Bone marrow (tissue), 2 donors: ENCODE results near the gene ZNF350.
A peak's percentile ranks its signal among the peaks of the same experiment; 100 is the strongest.
"Not testable (repeated sequence)": the region's sequence is repeated elsewhere in the genome, so short reads cannot be mapped to it uniquely, and the experiment has no call there.

ENCODE experiments used
- DNase-seq, 2 donors: peaks; one replicate each; lab custom pipeline; 2025; lab: John Stamatoyannopoulos, UW

ZNF350 gene

DNA sequence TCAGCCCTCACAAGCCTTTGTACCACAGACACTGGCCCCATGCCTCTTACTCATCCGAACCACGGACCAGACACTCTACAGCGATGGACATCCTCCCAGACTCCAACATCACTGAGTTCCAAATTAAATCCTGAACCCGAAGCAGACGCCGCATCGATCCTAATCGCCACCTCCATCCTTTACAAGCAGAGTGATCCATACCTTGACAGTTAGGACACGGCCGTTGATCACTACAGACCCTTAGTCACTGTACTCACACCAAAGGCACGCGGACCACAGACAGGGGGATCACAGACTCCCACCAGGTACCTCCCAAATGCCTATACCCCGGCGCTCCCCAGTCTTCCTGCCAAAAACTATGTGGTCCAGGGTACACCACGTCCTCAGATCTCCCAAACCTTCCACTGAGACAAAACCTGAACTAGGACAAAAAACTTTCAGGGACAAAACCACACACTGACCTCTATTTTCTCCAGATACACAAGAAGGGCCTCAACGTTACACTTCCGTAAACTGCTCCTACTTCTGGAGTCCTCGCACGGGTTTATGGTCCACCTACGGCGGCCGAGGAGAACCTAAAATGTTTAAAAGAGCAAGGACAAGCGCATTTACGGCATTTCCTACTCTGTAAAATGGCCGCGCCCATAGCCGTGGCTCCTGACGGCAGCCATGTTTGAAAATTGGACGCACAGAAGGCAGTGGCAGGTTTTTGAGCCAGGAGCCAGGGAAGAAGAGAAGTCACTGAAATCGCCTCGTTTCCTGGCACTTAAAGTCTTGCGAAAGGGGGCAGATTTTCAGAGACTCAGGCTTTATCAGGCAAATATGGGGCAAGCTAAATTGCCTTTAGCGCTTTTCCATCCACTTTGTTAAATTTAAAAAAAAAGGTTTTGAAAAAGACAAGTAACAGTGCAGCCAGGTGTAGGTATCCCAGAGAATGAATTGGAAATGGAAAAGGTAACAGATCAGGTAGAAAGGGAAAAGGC, at the start of gene ZNF350:
TSS of gene ZNF350 (minus strand) at position 532 of the 983 bp plus-strand sequence. CDS start 12,480 bp downstream, outside the sequence.
- peak; percentile 78 to 94 for DNase-seq

DNA sequence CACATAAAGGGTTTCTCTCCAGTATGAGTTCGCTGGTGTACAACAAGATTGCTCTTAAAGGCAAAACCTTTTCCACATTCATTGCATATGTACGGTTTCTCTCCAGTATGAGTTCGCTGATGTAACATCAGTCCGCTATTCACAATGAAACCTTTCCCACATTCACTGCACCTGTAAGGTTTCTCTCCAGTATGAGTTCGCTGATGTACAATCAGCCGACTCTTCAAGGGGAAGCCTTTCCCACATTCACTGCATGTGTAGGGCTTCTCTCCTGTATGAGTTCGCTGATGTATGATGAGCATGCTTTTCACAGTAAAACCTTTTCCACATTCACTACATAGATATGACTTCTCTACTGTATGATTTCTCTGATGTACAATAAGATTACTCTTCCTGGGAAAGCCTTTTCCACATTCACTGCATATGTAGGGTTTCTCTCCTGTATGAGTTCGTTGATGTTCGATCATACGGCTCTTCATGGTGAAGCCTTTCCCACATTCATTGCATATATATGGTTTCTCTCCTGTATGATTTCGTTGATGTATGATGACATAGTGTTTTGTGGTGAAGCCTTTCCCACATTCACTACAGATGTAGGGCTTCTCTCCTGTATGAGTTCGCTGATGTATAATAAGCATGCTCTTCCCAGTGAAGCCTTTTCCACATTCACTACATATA, 47.5 kb upstream of the ZNF350 start:
- DNase-seq: no peak

DNA sequence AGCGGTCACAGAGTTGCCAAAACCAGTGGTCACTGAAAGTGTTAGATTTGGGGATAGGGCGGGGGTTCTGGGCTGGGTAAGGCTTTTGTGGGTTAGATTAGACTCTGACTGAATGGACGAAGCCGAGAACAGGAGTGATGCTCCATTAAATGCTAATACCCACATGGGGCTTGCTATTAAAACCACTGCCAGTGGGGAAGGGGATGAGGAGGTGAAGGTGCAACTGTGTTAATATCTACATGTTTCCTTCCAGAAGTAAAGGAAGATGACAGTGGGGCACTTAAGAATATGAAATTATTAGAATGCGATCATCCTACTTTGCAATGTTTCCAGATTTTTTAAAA, 42.1 kb upstream of the ZNF350 start:
- DNase-seq: peak in 1 of 2 donors; percentile 43

DNA sequence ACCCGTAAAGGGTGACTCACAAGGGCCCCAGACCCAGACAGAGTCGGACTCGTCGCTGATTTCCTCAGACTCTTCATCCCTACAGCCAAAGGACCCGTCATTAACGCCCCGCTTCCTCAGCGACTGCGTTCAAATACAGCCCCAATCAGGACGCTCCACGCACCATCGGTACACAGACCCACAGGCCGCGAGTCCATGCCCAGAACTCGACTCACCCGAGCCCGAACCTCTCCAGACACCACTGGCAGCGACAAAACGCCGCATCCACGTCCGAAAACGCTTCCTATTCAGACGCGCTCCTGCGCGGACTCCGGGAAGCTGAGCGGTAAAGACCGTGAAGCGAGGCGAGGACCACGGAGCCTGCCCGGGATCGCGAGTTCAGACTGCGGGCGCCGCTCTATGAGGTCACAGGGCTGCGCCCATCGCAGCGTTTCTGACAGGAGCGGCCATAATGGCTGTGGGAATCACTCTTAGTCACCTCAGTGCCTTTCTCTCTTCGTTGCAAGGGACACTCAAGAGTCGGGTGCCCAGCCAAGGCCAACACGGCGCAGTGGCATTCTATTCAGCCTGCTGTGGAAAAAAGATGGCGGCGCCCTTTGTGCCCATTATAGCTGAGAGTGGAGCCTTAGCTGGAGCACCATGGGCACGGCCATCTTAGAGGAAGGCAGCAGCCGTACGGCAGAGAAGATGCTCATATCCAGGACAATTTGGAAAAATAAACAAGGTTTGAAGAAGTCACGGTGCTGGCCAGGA, 41.6 kb upstream of the ZNF350 start, which contains the start of gene ZNF614:
TSS of gene ZNF614 (minus strand) at position 353 of the 753 bp plus-strand sequence. CDS start 2,634 bp downstream, outside the sequence.
- DNase-seq: peak; percentile 77 to 85

DNA sequence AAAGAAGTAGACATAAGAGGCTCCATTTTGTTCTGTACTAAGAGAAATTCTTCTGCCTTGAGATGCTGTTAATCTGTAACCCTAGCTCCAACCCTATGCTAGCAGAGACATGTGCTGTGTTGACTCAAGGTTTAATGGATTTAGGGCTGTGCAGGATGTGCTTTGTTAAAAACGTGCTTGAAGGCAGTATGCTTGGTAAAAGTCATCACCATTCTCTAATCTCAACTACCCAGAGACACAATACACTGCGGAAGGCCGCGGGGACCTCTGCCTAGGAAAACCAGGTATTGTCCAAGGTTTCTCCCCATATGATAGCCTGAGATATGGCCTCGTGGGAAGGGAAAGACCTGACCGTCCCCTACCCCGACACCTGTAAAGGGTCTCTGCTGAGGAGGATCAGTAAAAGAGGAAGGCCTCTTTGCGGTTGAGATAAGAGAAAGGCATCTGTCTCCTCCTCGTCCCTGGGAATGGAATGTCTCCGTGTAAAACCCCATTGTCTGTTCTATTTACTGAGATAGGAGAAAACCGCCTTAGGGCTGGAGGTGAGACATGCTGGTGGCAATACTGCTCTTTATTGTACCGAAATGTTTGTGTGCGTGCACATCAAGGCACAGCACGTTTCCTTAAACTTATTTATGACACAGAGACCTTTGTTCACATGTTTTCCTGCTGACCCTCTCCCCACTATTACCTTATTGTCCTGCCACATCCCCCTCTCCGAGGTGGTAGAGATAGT, 39.8 kb upstream of the ZNF350 start:
- not testable (repeated sequence) for DNase-seq

DNA sequence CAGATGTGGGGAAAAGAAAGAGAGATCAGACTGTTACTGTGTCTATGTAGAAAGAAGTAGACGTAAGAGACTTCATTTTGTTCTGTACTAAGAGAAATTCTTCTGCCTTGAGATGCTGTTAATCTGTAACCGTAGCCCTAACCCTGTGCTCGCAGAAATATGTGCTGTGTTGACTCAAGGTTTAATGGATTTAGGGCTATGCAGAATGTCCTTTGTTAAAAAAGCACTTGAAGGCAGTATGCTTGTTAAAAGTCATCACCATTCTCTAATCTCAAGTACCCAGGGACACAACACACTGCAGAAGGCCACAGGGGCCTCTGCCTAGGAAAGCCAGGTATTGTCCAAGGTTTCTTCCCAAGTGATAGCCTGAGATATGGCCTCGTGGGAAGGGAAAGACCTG, 37.8 kb upstream of the ZNF350 start:
- DNase-seq: not testable (repeated sequence)

DNA sequence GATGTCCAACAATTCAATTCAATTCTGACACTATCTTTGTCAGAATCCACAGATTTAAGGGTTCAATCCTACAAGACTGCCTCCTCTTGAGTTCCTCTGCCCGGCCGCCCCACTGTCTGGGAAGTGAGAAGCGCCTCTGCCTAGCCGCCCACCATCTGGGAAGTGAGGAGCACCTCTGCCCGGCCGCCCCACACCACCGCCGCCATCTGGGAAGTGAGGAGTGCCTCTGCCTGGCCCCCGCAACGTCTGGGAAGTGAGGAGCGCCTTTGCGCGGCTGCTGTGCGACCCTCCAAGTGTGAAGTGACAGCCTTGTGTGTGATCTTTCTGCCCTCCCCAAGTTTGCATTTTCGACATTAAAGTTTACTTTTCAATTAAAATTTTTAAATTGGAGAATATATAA, 35.6 kb upstream of the ZNF350 start:
- DNase-seq: no peak

DNA sequence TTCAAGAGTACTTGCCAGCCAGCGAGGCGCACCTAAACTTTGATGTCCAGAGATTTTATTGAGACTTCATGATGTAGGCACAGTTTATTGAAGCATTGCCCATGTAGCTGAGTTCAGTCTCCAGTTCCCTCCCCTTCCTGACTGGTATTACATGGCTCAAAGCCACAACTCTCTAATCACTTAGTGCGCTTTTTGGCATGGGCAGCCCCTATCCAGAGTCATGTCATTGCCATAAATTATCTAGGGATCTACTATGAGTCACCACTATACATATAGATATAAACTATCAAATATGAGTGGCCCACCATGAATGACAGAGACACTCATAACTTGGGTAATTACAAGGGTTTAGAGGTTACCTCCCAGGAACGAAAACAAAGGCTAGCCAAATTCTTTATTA, 33.9 kb upstream of the ZNF350 start:
- DNase-seq: no peak

DNA sequence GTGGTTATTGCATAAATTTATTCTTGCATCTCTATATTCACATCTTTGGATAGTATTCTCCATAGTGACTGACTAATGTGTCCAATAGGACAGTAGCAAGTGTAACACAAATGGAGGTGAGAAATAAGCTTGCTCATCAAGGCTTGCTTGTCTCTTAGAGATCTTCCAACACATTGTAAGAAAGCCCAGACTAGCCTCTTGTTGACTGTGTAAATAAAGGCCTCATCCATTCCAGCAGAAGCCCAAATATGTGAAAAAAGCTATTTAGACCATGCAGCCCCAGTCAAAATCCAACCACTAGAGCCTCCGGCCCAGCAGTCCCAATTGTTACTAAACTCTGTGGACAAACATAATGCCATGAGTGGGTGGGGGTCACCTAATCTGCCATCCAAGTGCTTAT, 24.0 kb upstream of the ZNF350 start:
- DNase-seq: no peak

DNA sequence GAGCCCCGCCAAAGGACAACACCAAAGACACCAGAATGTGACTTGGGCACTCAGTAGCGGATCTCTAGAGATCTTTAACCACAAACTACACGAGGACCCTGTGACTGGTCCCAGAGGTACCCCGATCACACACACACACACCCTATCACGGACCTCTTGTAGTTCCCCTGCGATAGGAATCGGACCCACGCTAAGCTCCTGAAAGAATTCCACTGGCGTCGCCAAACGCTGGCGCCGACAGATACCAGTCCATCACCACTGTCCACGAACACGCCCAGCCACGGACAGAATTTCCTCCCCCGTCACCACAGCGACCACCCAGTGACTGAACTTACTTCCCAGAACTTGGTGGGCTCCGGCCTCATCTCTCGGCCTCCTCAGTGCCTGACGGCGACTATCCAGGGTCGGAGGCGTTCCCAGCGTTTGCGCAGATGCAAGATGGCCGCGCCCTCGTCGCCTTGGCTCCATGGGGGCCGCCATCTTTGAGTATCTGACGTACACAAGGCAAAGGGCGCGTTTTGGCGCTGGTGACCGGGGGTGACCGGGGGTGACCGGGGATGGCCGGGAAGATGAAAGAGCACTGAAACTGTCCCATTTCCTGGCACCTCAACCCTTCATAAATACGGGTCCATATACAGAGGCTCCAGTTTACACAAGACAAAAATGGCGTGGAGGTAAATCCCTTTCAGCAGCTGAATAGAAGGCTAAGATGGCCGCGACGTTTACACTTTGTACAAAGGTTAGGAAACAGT, 21.3 kb upstream of the ZNF350 start, which contains the start of gene ZNF615:
TSS of gene ZNF615 (minus strand) at position 406 of the 752 bp plus-strand sequence. CDS start 4,500 bp downstream, outside the sequence.
- DNase-seq: peak; percentile 62 to 88

DNA sequence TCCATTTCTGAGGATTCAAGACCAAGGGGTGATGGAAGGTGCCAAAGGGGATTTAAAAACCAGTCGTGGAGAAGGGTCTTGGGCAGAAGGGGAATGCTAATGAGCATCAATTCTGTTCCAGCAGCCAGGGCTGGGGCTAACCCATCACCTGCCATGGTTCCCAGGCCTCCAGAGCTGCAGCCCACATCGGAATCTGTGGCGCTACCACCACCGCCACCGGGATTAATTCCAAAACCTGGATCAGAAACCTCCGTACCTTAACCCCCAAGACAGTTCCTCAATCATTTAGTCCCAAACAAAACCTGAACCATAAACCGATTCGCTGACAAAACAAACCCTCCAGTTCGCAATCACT, 20.8 kb upstream of the ZNF350 start:
- DNase-seq: peak in 1 of 2 donors; percentile 17

DNA sequence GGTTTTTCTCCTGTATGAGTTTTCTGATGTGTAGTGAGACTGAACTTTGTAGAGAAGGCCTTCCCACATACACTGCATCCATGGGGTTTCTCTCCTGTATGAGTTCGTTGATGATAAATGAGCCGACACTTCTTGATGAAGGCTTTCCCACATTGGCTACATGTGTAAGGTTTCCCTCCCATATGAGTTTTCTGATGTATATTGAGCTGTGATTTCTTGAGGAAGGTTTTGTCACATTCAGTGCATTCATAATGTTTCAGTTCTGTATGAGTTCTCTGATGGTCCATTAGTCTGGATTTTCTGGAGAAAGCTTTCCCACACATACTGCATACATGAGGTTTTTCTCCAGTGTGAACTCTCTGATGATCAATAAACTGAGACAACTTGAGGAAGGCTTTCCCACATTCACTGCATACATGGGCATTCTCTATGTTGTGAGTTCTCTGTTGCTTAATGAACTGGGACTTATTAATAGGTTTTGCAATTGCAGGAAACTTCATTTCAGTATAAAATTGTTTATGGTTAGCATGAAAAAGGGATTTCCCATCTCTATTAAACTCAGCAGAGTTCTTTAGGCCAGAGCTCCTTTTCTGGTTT, 7.5 kb upstream of the ZNF350 start:
- DNase-seq: no peak

DNA sequence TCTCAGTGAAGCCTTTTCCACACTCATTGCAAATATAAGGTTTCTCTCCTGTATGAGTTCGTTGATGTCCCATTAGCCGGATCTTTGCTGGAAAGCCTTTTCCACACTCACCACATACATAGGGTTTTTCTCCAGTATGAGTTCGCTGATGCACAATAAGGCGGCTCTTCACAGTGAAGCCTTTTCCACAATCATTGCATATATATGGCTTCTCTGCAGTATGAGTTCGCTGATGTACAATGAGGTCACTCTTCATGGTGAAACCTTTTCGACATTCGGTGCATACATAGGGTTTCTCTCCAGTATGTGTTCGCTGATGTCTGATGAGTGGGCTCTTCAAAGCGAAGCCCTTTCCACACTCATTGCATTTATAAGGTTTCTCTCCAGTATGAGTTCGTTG, 6.8 kb upstream of the ZNF350 start:
- DNase-seq: no peak

DNA sequence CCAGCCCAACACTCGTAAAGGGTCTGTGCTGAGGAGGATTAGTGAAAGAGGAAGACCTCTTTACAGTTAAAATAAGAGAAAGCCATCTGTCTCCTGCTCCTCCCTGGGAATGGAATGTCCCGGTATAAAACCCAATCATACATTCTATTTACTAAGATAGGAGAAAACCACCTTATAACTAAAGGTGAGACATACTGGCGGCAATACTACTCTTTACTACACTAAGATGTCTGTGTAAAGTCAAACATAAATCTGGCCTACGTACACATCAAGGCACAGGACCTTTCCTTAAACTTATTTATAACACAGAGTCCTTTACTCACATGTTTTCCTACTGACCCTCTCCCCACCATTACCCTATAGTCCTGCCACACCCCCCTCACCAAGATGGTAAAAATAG, 3.3 kb downstream of the ZNF350 start:
- DNase-seq: no peak

DNA sequence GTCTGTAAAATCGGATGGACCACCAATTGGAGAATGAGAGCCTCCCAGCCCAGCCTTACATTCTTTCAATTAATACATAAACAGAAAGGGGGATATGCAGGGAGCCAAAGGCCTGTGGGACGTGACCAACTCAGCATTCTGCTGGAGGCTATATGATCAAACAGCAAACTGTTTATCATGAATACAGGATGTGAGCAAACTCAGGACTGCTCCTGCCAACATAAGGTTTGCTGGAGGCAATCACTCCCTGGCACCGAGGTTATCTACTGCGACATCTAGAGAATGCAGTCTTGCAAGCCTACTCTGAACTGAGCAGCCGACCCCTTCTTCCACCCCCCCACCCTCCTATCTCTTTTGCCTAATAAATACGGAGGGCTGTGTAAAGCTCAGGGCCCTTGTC, 5.7 kb downstream of the ZNF350 start:
- not testable (repeated sequence) for DNase-seq

DNA sequence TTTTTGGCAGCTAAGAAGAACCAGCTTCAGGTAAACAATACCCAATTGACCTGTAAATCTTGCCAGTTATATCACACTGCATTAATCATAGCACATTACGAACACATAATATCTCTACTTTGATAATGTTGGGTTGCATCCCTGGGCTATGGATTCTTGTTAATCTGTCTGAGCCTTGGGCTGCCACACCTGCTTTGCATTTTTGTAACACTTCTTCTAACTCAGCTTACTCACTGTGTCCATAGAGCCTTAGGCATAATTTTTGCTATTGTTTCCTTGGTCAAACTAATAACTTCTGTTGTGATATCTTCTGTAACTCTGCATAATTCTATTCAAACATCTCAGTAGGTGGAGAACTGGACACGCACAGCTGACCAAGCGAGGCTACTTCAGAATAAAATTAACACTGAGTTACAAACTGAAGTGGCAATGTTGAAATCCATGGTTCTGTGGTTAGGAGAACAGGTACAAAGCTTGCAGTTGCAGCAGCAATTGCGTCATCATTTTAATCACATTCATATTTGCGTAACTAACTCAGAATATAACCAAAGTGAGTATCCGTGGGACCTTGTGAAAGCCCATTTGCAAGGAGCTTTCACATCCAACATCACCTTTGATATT, 6.4 kb downstream of the ZNF350 start:
- DNase-seq: no peak

DNA sequence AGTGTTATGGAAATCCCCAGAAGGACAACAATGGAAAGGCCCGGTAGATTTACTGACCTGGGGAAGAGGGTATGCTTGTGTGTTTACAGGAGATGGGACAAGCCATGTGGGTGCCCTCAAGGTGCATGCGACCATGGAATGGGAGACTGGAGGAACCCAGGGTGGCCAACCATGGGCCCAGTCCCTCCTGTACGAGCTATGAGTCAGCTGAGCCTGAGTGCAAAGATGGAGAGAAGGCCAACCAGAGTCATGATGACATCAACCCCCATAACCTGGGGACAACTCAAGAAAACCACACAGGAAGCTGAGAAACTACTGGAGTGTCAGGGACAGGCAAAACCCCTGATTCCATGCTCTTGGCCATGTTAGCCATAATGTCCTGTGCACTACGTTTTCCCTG, 7.8 kb downstream of the ZNF350 start:
- DNase-seq: no peak

DNA sequence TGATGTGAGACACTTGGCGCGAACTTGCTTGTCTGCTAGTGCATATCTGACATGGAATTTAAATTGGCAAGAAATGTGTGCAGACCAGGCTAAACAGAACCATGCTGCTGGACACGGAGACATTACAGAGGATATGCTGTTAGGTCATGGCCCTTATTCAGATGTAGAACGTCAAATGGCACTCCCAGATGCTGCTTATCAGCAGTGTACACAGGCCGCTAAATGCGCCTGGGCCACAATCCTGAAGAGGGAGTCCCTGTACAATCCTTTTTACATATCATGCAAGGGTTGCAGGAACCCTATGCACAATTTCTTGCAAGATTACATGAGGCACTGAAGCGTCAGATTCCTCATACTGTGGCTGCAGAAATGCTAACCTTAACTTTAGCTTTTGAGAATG, 9.3 kb downstream of the ZNF350 start:
- no peak for DNase-seq

DNA sequence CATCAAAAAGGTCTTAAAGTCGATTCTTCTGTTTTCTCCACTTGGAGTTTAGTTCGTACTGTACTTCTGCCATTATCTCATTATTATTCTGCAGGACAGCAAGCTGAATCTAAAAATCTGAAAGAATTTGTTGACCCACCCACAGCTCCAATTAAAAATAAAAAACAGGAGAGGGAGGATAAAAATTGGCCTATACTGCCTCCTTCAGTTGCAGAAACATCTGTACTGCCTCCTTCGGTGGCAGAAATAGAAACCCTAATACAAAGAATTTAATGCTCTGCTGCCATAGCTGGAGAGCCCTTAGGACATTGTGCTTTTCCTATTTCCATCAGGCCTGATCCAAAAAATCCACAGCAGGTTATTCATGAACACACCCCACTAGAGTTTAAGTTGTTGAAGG, 9.8 kb downstream of the ZNF350 start:
- no peak for DNase-seq

DNA sequence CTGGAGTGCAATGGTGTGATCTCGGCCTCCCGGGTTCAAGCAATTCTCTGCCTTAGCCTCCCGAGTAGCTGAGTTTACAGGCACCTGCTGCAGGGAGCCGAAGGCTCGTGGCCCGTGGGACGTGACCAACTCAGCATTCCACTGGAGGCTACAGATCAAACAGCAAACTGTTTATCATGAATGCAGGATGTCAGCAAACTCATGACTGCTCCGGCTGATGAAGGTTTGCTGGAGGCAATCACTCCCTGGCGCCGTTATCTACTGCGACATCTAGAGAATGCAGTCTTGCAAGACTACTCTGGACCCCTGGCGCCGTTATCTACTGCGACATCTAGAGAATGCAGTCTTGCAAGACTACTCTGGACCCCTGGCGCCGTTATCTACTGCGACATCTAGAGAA, 10.9 kb downstream of the ZNF350 start:
- not testable (repeated sequence) for DNase-seq
